ENCODE results near the gene TAF10.

TAF10 gene

GRCh38 chr11:6636480-6636879 is 24.5 kb upstream of the TAF10 start:
- H3K27ac ChIP-seq: no peak overlapping the region
- POLR2A ChIA-PET (ENCODE audit: low non-redundant PET): no interaction called here
- CTCF ChIA-PET: interaction anchor here (1.5 kb wide), 1 partner anchor 31 kb away, joined by 3 read pairs; no protein-coding TSS in a partner anchor
- TF ChIP-seq, protein P1, sequence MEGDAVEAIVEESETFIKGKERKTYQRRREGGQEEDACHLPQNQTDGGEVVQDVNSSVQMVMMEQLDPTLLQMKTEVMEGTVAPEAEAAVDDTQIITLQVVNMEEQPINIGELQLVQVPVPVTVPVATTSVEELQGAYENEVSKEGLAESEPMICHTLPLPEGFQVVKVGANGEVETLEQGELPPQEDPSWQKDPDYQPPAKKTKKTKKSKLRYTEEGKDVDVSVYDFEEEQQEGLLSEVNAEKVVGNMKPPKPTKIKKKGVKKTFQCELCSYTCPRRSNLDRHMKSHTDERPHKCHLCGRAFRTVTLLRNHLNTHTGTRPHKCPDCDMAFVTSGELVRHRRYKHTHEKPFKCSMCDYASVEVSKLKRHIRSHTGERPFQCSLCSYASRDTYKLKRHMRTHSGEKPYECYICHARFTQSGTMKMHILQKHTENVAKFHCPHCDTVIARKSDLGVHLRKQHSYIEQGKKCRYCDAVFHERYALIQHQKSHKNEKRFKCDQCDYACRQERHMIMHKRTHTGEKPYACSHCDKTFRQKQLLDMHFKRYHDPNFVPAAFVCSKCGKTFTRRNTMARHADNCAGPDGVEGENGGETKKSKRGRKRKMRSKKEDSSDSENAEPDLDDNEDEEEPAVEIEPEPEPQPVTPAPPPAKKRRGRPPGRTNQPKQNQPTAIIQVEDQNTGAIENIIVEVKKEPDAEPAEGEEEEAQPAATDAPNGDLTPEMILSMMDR (conservative IDR thresholded peaks at IDR 0.05; ENCODE audit: low read depth): no peak
- no peak for DNase-seq (ENCODE audit: low spot score)

GRCh38 chr11:6635082-6635932 is 23.3 kb upstream of the TAF10 start:
- POLR2A ChIA-PET (ENCODE audit: low non-redundant PET): no interaction called here
- DNase-seq (ENCODE audit: low spot score): no peak
- TF ChIP-seq, protein P1 (conservative IDR thresholded peaks at IDR 0.05; ENCODE audit: low read depth): no peak
- no peak overlapping the region for H3K27ac ChIP-seq
- CTCF ChIA-PET: interaction anchor here (0.6 kb wide), 1 partner anchor 41 kb away, joined by 3 read pairs; no protein-coding TSS in a partner anchor

DNA sequence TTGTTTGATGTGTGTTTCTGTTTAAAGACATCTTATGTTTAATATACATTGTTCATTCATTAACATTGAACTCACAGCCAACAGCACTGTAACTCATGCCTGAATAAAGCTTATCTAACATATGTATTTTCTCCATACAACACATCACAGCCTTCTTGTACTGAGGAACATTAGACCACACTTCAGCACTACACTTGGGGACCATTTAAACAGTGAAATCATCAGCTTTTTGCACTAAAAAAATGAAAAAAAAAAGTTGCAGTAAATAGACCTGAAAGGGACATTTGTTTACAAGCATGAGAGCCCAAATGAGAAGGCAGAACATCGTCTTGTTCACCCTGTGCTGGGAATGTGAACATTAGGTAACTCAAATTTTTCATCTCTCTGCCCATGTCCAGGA is 22.5 kb upstream of the TAF10 start:
- DNase-seq (ENCODE audit: low spot score): no peak
- POLR2A ChIA-PET (ENCODE audit: low non-redundant PET): no interaction called here
- H3K27ac ChIP-seq: no peak overlapping the region
- TF ChIP-seq, protein P1 (conservative IDR thresholded peaks at IDR 0.05; ENCODE audit: low read depth): no peak
- CTCF ChIA-PET: interaction anchor here (0.6 kb wide), 1 partner anchor 14 kb away, joined by 3 read pairs; no protein-coding TSS in a partner anchor

GRCh38 chr11:6633422-6634408 is 21.7 kb upstream of the TAF10 start:
- CTCF ChIA-PET: interaction anchor here (0.5 to 0.6 kb wide), 2 partner anchors 13 to 206 kb away, joined by 3 to 4 read pairs; no protein-coding TSS in a partner anchor
- POLR2A ChIA-PET (ENCODE audit: low non-redundant PET): no interaction called here
- TF ChIP-seq, protein P1 (conservative IDR thresholded peaks at IDR 0.05; ENCODE audit: low read depth): no peak
- no peak overlapping the region for H3K27ac ChIP-seq
- no peak for DNase-seq (ENCODE audit: low spot score)

DNA sequence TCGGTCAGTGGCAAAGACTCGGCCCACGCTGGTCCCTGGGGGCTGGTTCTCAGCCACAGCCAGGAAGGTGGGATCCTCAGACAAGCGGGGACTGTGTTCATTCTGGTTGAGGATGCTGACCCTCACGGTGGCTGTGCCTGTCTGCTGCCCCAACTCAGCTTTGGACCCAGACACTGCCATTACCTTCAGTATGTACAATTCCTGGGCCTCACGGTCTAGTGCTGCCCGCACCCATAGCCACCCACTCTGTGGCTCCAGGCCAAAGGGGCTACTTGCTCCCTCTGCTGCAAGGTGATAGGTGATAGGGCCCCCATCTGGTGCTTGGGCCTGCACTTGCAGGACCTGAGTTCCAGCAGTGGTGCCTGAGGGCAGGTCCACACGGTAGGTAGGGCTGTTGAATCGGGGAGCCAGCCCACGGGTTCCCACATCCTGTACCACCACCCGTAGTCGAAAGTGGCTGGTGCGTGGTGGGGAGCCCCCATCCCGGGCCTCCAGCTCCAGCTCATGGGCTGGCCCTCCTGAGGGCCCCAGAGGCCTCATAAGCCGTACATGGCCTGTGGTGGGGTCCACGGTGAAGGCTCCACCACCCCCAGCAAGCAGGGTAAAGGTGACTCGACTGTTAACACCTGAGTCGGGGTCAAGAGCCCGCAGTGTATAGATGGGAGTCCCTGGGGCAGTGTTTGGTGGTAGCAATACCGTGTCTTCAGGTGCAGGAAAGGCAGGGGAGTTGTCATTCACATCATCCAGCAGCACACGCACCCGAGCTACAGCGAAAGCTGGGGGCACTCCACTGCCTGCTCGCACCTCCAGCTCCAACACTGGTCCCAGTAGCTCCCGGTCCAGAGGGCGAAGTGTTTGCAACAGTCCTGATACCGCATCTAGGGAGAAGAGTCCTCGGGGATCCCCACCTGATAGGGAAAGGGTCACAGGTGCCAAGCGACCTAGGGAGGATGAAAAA is 20.4 kb upstream of the TAF10 start:
- TF ChIP-seq, protein P1 (conservative IDR thresholded peaks at IDR 0.05; ENCODE audit: low read depth): no peak
- DNase-seq (ENCODE audit: low spot score): no peak
- POLR2A ChIA-PET (ENCODE audit: low non-redundant PET): no interaction called here
- no peak overlapping the region for H3K27ac ChIP-seq
- CTCF ChIA-PET: no interaction called here
